HG03060 (cell line): Measurements from ENCODE around the gene EYA3.
"Not testable (repeated sequence)": the region's sequence is repeated elsewhere in the genome, so short reads cannot be mapped to it uniquely, and the experiment has no call there.

Experiments
- ATAC-seq: cut with Tn5 transposase; IDR thresholded peaks from one replicate; pipeline ENCODE4 v1.9.1; 2021; ENCODE audit warnings: low read depth, moderate number of reproducible peaks; ENCODE audit not compliant: unreplicated experiment

Gene EYA3

DNA sequence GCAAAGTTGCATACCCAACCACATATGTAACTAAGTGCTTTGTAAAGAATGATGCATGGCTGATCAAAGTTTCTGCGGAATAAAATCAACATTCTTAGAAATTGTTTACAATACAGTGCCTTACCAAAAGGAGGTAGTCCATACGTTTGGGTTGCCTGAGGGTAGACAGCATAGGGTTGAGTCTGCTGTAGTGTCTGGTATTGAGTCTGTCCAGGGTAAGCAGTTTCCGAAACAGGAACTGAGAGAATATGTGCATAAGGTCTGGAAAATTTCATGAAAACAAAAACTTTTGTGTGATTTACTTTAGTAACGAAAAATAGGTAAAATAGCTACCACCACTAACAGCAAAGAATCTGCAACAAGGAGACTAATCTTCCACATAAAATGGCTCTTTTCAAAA lies 53.0 kb downstream of the EYA3 start:
- ATAC-seq: no peak

DNA sequence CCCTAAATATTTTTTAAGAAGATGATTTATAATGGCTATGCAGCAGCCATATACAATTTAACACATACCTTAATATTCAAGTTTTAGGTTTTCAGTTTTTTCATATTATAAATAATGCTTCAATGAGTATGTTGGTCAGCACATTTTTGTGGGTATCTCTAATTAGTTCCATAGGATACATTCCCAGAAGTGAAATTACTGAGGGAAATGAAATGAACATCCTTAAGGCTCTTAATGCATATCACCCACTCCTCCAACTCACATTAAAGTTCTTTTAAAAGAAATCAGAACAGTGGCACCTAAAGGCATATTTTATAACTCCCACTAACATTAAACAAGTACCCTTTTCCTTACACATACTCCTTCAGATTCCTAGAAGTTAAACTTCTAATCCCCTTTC lies 56.1 kb downstream of the EYA3 start:
- ATAC-seq: no peak

DNA sequence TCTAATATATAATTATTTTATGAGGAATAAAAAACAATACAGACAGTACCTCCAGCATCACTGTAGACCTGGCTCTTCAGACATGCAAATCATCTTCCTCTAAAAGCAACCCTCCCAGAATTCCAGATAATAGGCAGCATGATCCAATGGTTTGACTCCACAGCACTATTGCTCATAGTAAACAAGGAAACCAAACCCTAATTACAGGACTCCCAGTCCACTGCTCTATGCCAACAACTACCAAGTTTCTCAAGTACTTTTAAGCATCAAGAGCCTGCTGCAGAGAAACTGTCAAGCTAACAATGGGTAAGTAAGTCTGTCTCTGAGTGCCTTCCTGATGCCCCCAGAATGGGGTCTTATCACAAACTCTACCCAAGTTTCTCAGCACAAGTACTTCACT lies 57.2 kb downstream of the EYA3 start:
- no peak for ATAC-seq

DNA sequence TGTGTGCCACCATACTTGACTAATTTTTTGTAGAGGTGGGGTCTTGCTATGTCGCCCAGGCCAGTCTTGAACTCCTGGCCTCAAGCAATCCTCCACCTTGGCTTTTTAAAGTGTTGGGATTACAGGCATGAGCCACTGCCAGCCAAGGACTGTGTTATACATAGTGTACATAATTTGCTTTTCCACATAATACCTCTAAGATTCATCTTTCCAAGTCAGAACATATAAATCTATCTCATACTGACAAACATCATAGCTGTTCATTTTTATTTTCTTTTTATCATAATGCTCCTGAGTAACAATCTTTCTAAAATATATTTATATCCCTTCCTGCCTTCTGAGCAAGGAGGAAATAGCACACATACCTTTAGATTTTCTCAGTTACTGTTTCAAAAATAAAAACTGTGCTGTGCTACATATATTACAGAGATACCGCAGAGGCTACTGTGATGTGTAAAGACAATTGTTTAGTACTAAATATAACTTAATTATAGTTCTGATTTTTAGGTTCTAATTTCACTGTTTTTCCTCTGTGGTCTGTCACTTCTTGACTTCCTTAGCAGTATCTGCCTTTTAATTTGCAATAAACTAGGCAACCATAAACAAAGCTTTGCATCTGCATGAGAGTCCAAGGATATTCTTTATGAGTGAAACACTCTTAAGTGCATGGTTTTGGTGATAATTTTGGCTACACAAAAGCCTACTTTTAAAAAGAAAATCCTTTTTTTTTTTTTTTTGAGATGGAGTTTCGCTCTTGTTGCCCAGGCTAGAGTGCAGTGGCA lies 59.3 kb downstream of the EYA3 start:
- no peak for ATAC-seq

DNA sequence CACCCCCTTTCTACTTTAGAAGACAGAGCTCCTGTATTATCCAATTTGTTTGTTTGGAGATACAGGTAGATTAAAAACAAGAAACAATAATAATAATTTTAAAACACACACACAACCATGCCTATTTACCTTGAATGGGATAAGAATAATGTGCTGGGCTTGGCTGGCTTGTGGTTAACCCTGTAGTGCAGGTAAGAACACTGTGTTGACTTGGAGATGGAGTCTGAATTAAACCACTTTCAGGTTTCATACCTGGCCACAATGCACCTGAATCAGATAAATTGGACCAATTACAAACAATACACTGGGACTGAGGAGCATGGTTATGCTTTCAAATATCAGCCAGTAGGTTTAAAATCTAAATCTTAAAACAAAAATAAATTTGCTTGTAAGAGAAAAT lies 60.8 kb downstream of the EYA3 start:
- no peak for ATAC-seq

DNA sequence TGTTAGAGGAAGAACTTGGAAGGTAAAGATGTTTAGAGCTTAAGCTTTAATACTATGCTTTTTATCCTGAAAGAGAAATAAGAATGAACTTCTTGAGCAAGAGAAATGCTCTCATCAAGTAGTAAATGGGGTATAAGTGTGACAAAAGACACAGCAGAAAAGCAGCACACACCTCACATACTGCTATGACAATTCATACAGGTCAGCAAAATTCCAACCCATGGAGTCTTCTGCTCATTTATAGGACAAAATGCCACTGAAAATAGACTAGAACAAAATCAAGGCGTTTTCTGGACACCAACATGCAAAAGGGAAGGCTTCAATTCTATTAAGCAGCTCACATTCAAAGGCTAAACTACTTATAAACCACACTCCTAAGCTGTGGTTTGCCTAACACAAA lies 61.2 kb downstream of the EYA3 start:
- no peak for ATAC-seq

DNA sequence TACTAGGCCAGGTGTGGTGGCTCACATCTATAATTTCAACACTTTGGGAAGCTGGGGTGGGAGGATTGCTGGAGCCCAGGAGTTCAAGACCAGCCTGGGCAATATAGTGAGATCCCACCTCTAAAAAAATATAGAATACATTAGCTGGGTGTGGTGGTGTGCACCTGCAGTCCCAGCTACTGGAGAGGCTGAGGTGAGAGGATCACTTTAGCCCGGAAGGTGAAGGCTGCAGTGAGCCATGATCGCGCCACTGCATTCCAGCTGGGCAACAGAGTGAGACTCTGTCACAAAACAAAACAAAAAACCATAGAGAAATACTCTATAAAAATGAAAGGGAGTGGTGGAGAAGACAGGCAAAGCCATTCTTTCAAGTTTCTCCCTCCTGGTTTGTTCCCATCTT lies 62.1 kb downstream of the EYA3 start:
- no peak for ATAC-seq

DNA sequence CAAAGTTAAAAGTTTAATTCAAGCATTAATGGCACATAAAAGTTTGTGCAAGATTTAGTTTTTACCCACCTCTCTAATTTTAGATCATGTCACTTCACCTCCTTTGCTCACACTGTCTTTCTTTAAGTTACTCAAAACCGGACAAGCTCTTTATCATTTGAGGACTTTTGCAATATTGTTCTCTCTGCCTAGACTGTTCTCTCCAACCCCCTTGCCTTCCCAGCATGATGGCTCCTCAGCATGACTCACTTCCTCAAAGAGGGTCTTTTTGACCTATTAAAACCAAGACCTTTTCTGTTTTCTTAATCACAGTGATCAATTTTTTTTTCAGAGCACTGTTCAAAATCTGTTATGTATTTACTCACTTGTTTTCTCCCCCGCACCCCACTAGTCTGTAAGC lies 67.3 kb downstream of the EYA3 start:
- ATAC-seq: no peak

DNA sequence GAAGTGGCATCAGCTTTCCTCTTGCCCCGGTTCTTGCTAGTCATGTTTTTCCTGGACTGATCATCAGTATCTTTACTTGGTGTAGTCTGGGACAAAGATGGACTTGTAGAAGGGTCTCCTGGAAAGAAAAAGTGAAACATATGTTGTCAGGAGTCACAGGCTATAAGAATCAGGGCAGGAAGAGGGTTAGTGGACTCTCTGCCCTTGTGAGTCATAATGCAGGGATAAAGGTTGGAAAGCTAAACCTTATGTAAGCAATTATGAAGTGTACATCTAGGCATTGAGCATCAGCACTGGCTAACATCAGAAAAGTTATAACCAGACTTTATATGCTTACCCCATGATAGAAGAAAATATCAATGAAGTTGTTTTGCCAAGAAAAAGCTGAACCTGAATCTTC lies 77.4 kb downstream of the EYA3 start:
- no peak for ATAC-seq

DNA sequence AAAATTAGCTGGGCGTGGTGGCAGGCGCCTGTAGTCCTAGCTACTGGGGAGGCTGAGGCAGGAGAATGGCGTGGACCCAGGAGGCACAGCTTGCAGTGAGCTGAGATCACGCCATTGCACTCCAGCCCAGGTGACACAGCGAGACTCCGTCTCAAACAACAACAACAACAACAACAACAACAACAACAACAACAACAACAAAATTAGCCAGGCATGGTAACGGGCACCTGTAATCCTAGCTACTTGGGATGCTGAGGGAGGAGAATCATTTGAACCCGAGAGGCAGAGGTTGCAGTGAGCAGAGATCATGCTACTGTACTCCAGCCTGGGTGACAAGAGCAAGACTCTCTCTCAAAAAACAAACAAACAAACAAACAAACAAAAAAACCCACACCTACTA lies 85.3 kb downstream of the EYA3 start:
- not testable (repeated sequence) for ATAC-seq

DNA sequence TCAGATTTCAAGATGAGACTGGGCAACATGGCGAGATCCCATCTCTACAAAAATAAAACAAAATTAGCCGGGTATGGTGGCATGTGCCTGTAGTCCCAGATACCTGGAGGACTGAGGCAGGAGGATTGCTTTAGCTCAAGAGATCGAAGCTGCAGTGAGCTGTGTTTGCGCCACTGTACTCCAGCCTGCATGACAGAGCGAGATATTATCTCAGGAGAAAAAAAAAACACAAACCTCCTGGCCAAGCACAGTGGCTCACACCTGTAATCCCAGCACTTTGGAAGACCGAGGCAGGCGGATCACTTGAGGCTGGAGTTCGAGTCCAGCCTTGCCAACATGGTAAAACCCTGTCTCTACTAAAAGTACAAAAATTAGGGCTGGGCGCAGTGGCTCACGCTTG lies 85.8 kb downstream of the EYA3 start:
- ATAC-seq: no peak

DNA sequence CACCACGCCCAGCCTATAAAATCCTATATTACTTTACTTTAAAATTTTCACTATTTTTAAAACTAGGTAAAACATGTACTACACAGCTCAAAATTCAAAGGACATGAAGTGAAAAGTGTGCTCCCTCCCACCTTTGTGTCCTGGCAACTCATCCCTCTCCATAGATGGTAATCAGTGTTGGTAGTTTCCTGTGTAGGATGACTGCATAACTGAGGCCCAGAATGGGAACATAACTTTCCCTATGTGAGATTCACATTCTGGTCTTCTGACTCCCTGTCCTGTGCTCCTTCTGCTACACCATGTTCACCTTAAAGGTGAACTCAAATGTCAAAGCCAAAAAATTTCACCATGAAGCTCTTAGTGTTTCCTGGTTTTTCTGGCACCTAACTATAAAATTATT lies 89.4 kb downstream of the EYA3 start:
- ATAC-seq: no peak

DNA sequence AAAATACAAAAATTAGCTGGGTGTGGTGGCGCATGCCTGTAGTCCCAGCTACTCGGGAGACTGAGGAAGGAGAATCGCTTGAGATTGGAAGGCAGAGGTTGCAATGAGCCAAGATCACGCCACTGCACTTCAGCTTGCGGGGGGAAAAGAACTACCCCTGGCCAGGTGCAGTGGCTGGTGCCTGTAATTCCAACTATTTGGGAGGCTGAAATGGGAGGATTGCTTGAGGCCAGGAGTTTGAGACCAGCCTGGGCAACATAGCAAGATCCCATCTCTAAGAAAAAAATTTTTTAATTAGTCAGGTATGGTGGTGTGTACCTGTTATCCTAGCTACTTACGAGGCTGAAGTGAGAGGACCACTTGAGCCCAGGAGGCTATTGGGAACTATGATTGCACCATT lies 93.9 kb downstream of the EYA3 start:
- not testable (repeated sequence) for ATAC-seq

DNA sequence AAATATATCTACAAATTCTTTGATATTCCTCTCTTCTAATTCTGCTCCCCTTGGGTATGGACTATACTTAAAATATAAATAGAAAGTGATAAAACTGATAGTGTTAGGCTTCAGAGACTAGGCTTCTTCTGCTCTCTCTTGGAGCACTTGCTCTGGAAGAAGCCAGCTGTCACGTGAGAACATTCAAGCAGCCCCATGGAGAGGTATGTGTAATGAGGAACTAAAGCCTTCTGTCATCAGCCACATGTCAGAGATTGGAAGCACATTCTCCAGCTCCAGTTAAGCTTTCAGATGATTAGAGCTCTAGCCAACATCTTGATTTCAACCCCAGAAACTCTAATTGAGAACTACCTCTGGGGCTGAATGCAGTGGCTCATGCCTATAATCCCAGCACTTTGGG lies 94.3 kb downstream of the EYA3 start:
- no peak for ATAC-seq

DNA sequence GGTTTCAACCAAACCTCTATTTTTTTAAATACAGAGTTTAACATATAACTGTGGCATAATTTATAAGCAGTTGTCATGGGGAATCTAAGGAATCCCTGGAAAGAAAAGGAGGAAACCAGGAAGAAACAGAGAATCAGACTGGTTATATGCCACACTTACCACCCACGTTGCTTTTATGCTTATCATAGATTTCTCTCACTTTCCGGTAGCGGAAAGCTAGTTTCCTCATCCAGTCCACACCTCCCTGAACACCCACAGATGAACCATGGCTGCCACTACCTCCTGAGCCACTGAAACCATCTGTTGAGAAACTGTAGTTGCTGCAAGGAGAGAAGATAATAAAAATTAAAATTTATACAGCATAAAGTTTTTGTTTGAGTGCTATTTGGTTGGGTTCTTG lies 95.2 kb downstream of the EYA3 start:
- no peak for ATAC-seq

DNA sequence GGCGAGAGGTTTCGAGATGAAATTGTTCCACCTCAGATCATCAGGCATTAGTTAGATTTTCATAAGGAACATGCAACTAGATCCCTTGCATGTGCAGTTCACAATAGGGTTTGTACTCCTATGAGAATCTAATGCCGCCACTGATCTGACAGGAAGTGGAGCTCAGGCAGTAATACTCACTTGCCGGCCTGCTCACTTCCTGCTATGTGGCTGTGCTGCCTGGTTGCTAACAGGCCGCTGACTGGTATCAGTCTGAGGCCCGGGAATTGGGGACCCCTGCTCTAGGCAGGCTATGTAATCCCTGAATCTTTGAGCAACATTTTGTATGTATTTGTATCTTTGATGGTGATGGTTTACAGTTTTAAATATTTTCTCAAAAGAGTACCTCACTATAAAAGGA lies 96.1 kb downstream of the EYA3 start:
- no peak for ATAC-seq

DNA sequence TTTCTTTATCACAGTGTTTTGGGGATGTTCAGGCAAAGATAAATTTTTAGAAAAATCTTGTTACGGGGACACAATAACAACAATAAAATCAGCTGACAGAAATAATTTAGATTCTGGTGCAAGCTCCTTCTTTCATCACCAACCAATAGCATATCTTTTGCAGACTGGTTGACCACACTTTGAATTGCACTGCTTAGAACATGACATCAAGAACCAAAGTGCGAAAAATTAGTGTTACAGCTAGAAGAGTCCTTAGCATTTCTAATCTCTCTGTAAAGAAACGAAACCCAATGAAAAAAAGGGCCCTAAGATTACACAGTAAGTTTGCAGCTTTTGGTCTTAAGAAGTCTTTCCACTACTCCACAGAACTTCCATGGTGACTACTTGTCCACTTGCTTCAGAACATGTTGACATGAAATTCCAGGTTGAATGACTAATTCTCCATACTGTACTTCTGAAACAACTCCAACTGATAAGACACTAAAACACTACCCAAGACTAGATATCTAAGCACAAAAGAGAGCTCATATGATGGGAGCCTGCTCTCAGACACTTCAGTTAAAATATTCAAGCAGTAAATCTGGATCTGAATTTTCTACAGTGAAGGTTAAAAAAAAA lies 97.4 kb downstream of the EYA3 start:
- no peak for ATAC-seq

DNA sequence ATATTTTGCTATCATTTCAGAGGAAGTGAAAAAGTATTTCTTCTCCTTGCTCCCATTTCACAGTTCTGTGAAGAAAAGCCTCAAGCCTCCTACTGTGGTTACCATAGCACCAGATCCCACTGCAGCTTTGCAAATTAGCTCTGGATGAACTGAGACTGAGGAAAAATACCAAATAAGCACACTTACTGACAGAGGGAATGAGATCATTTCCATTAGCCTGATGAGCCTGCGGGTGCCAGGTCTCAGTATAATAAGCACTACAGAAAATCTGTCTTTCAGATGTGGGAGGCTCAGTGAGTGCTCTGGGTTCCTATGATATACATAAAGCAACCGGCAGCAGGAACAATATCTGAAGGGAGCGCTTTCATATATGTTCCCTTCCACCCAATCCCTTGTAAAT lies 107.3 kb downstream of the EYA3 start:
- ATAC-seq: no peak

DNA sequence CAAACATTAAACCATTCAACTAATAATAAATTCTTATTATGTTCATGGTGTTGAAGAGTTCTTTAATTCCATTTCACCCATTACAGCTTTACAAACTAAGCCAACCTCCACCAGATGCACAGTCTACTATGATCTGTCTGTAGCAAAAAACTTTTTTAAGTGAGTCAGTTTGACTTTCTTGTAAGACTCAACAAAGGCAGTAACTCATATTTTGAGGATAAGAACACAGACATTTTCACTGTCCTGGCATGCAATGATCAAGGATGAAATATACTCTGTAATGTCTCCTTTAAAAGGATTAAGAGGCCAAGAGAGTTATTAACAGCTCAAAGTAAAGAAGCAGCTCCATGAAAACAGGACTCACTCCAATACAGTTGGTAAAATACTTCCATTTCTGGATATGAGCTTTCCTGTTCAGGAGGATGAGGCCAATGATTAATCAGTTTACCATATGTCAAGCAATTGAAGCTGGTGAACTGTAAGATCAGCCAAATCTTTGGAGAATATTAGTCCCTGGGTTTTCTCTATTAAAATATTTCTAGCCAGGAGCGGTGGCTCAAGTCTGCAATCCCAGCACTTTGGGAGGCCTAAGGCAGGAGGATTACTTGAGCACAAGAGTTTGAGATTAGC lies 108.1 kb downstream of the EYA3 start:
- no peak for ATAC-seq

DNA sequence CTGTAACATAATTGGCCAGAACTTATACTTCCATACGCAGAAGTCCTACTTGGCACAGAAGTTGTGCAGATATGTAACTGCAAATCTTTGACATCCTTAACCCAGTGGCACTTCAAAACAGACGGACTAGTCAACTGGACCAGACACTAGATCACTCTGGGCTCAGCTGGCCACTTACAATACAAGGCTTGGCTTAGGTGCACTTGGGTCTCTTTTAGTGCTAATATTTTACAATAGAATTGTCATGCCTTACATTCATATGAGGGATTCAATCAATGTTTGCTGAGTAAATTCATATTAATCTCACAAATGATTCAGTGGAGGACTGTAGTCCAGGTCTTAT lies 108.6 kb downstream of the EYA3 start:
- no peak for ATAC-seq

DNA sequence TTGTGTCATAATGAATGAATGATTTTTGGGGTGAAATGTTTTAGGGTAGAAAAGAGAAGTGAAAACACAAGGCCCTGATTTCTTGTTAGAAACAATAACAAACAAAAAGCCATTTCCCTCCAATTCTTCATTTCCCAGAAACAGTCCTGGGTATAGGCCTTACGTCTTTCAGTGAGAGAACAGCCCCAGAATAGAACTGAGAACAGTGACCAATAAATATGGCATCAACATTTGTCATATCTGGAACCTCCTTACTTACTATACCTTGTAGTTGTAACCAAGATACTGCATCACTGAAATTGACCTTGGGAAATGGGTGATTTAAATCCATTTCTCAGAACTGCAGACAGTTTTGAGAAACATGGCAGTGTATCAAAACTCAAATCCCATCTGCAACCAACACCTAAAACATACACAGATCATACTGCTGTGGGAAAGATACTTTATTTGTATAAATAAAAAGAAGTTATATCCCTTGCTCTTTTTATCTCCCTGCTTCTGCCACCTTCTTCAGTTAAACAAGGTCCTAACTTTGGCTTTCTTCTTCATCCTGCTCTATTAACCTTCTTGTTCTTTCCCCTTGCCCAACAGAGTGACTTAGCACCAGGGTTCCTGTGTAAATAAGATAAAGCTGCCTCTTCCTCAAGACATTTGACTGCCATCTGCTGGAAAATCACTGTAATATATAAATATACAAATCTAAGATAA lies 109.1 kb downstream of the EYA3 start:
- ATAC-seq: no peak

DNA sequence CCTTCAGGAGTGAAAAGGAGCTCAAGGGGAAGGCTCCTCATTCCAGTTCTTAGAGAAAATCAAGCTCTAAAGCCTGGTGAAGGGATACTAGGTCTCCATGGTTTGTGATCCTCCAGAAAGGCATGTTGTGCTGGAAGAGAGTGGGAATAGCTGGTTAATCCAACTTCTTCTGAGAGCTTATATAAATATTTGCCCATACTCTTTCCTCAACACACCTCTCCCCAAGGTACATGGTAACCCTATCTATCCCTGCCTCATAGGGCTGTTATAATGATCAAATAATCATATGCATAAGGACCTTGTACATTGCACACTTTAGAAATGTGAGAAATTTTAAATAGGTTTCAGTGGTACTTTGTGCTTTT lies 114.0 kb downstream of the EYA3 start:
- ATAC-seq: no peak
